Heart left ventricle (tissue), 13 donors: ENCODE measurements around the gene GABPB2.
"Not testable (repeated sequence)": the region's sequence is repeated elsewhere in the genome, so short reads cannot be mapped to it uniquely, and the experiment has no call there.

Source experiments
- POLR2A ChIP-seq, 2 donors: fragments of 450-650 bp; IDR thresholded peaks; one replicate each; pipeline ENCODE4 v1.6.1; 2017; ENCODE audit warnings: antibody characterized with exemption in 2 of 2, mild to moderate bottlenecking in 2 of 2, moderate library complexity in 2 of 2
- TF ChIP-seq, protein P1 (sequence below), 12 donors: fragments of 200-600 bp; sonication (generic) in 4 of 12; IDR thresholded peaks; one replicate each; pipeline versions ENCODE4 v1.5.0 to v1.8.0; 2018 to 2022; ENCODE audit warnings: antibody characterized with exemption in 12 of 12, mild to moderate bottlenecking in 5 of 12
- donor health status: ischemic (EF 13 %, LVEDD 7.1; RV severe dilation, severe dysfunction).
- donor health status: DM: no; HTN: yes; CAD: no.
- donor health status: DM: no; HTN: no; CAD: no.
- donor health status: ischemic (EF 25% LVEDD 6.9; RV normal size, moderate dysfunction).
- donor health status: ischemic (EF 25% LVEDD 5.7; RV mildly dilated, moderate dysfunction).
- donor health status: ischemic (EF 35%, LVEDD 5.7; RV mildly dilated, moderate dysfunction).
- donor health status: nonischemic (EF 11% LVEDD 7.7; RV severe dilation, severe dysfunction).
- donor health status: DM: yes; HTN: yes; CAD: no.
- donor health status: PGD.
- donor health status: ischemic (EF 29% LVEDD 5.4; RV normal size, mild dysfunction).
- donor health status: nonischemic (EF 23%, LVEDD 6.1; RV moderate dilation, normal function).

DNA sequence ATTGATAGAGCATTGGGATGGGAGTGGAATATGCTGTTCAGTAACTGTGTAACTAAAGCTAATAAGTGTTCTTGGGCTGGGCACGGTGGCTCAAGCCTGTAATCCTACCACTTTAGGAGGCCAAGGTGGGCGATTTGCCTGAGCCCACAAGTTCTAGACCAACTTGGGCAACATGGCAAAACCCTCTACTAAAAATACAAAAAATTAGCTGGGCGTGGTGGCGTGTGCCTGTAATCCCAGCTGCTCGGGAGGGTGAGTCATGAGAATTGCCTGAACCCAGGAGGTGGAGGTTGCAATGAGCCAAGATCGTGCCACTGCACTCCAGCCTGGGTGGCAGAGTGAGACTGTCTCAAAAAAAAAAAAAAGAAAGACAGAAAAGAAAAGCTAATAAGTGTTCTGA, 26.9 kb downstream of the GABPB2 start:
- TF ChIP-seq, protein P1, sequence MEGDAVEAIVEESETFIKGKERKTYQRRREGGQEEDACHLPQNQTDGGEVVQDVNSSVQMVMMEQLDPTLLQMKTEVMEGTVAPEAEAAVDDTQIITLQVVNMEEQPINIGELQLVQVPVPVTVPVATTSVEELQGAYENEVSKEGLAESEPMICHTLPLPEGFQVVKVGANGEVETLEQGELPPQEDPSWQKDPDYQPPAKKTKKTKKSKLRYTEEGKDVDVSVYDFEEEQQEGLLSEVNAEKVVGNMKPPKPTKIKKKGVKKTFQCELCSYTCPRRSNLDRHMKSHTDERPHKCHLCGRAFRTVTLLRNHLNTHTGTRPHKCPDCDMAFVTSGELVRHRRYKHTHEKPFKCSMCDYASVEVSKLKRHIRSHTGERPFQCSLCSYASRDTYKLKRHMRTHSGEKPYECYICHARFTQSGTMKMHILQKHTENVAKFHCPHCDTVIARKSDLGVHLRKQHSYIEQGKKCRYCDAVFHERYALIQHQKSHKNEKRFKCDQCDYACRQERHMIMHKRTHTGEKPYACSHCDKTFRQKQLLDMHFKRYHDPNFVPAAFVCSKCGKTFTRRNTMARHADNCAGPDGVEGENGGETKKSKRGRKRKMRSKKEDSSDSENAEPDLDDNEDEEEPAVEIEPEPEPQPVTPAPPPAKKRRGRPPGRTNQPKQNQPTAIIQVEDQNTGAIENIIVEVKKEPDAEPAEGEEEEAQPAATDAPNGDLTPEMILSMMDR (IDR thresholded peaks at IDR 0.05) = not testable (repeated sequence)
- not testable (repeated sequence) for TF ChIP-seq POLR2A (IDR thresholded peaks at IDR 0.05)
